HEK293 (cell line): ENCODE results near the gene ACADVL.
A peak's percentile ranks its signal among the peaks of the same experiment; 100 is the strongest.

Experiments used
- BCL11A ChIP-seq: fragments of 450-650 bp; formaldehyde crosslinking; IDR thresholded peaks from 2 replicates; pipeline ENCODE4 v1.5.1; 2016; ENCODE audit warnings: low read depth, missing biosample characterization, missing genetic modification characterization
- BCL11B ChIP-seq: fragments of 450-650 bp; formaldehyde crosslinking; IDR thresholded peaks from 2 replicates; pipeline ENCODE4 v1.5.1; 2016; ENCODE audit warnings: low read depth, missing biosample characterization, missing genetic modification characterization
- HOXC10 ChIP-seq: sonication (generic); formaldehyde crosslinking; IDR thresholded peaks from 2 replicates; pipeline ENCODE4 v1.8.1; 2023; ENCODE audit warnings: mild to moderate bottlenecking, missing genetic modification reagents
- KLF10 ChIP-seq: fragments of 450-650 bp; IDR thresholded peaks from 2 replicates; pipeline ENCODE4 v1.5.1; 2018; ENCODE audit warnings: missing biosample characterization, mild to moderate bottlenecking, missing genetic modification characterization
- KLF7 ChIP-seq: fragments of 450-650 bp; formaldehyde crosslinking; IDR thresholded peaks from 2 replicates; pipeline ENCODE4 v1.5.1; 2016; ENCODE audit warnings: missing biosample characterization, missing genetic modification characterization, borderline replicate concordance
- MYNN ChIP-seq: fragments of 450-650 bp; formaldehyde crosslinking; IDR thresholded peaks from 2 replicates; pipeline ENCODE4 v1.5.1; 2016; ENCODE audit warnings: missing biosample characterization, missing genetic modification characterization, borderline replicate concordance
- OVOL3 ChIP-seq: fragments of 450-650 bp; formaldehyde crosslinking; IDR thresholded peaks from 2 replicates; pipeline ENCODE4 v1.5.1; 2016; ENCODE audit warnings: missing biosample characterization, missing genetic modification characterization
- SCRT2 ChIP-seq: fragments of 450-650 bp; formaldehyde crosslinking; IDR thresholded peaks from 2 replicates; pipeline ENCODE4 v1.5.1; 2016; ENCODE audit warnings: missing biosample characterization, missing genetic modification characterization
- YY2 ChIP-seq: fragments of 450-650 bp; formaldehyde crosslinking; IDR thresholded peaks from 2 replicates; pipeline ENCODE4 v1.5.1; 2016; ENCODE audit warnings: missing biosample characterization, missing genetic modification characterization
- ZBTB48 ChIP-seq: fragments of 450-650 bp; formaldehyde crosslinking; IDR thresholded peaks from 2 replicates; pipeline ENCODE4 v1.5.1; 2016; ENCODE audit warnings: missing biosample characterization, missing genetic modification characterization
- ZNF157 ChIP-seq: fragments of 450-650 bp; formaldehyde crosslinking; IDR thresholded peaks from 2 replicates; pipeline ENCODE4 v1.5.1; 2016; ENCODE audit warnings: missing biosample characterization, missing genetic modification characterization
- ZNF19 ChIP-seq: fragments of 450-650 bp; formaldehyde crosslinking; IDR thresholded peaks from 2 replicates; pipeline ENCODE4; 2016; ENCODE audit warnings: missing biosample characterization, missing genetic modification characterization, low read depth
- ZNF433 ChIP-seq: fragments of 450-650 bp; formaldehyde crosslinking; IDR thresholded peaks from 2 replicates; pipeline ENCODE4 v1.5.1; 2016; ENCODE audit warnings: missing biosample characterization, missing genetic modification characterization, low read depth
- ZNF521 ChIP-seq: fragments of 450-650 bp; formaldehyde crosslinking; IDR thresholded peaks from 2 replicates; pipeline ENCODE4 v1.5.1; 2017; ENCODE audit warnings: missing biosample characterization, mild to moderate bottlenecking, missing genetic modification characterization
- ZNF544 ChIP-seq: fragments of 450-650 bp; formaldehyde crosslinking; IDR thresholded peaks from 2 replicates; pipeline ENCODE4 v1.5.0; 2017; ENCODE audit warnings: missing biosample characterization, missing genetic modification characterization
- ZNF621 ChIP-seq: fragments of 450-650 bp; formaldehyde crosslinking; IDR thresholded peaks from 2 replicates; pipeline ENCODE4 v1.5.1; 2017; ENCODE audit warnings: missing biosample characterization, missing genetic modification characterization
- ZNF624 ChIP-seq: fragments of 450-650 bp; formaldehyde crosslinking; IDR thresholded peaks from 2 replicates; pipeline ENCODE4 v1.5.1; 2017; ENCODE audit warnings: missing biosample characterization, missing genetic modification characterization
- ZNF658 ChIP-seq: fragments of 450-650 bp; formaldehyde crosslinking; IDR thresholded peaks from 2 replicates; pipeline ENCODE4; 2016; ENCODE audit warnings: missing biosample characterization, missing genetic modification characterization
- ZNF791 ChIP-seq: fragments of 450-650 bp; formaldehyde crosslinking; IDR thresholded peaks from 2 replicates; pipeline ENCODE4 v1.5.1; 2016; ENCODE audit warnings: missing biosample characterization, missing genetic modification characterization
- ZNF830 ChIP-seq: fragments of 450-650 bp; IDR thresholded peaks from 2 replicates; pipeline ENCODE4 v1.5.0; 2018; ENCODE audit warnings: missing biosample characterization, missing genetic modification characterization, low read depth, mild to moderate bottlenecking, moderate library complexity
- ZSCAN16 ChIP-seq: fragments of 450-650 bp; formaldehyde crosslinking; IDR thresholded peaks from 2 replicates; pipeline ENCODE4 v1.5.1; 2016; ENCODE audit warnings: missing biosample characterization, missing genetic modification characterization
- TF ChIP-seq, protein P1 (sequence below): fragments of 450-650 bp; formaldehyde crosslinking; IDR thresholded peaks from 2 replicates; pipeline ENCODE4 v1.5.1; 2016; ENCODE audit warnings: missing biosample characterization, missing genetic modification characterization, borderline replicate concordance
- TF ChIP-seq, protein P2 (sequence below): fragments of 450-650 bp; formaldehyde crosslinking; IDR thresholded peaks from 2 replicates; pipeline ENCODE4 v1.5.1; 2016; ENCODE audit warnings: missing biosample characterization, missing genetic modification characterization
- TF ChIP-seq, protein P3 (sequence below): fragments of 450-650 bp; formaldehyde crosslinking; IDR thresholded peaks from 2 replicates; pipeline ENCODE4 v1.5.1; 2016; ENCODE audit warnings: missing biosample characterization, missing genetic modification characterization, low read depth
- TF ChIP-seq, protein P4 (sequence below): fragments of 450-650 bp; formaldehyde crosslinking; IDR thresholded peaks from 2 replicates; pipeline ENCODE4 v1.5.1; 2016; ENCODE audit warnings: missing biosample characterization, missing genetic modification characterization, borderline replicate concordance
- TF ChIP-seq, protein P5 (sequence below): fragments of 450-650 bp; formaldehyde crosslinking; IDR thresholded peaks from 2 replicates; pipeline ENCODE4 v1.5.1; 2016; ENCODE audit warnings: missing biosample characterization, missing genetic modification characterization

The ACADVL gene

DNA sequence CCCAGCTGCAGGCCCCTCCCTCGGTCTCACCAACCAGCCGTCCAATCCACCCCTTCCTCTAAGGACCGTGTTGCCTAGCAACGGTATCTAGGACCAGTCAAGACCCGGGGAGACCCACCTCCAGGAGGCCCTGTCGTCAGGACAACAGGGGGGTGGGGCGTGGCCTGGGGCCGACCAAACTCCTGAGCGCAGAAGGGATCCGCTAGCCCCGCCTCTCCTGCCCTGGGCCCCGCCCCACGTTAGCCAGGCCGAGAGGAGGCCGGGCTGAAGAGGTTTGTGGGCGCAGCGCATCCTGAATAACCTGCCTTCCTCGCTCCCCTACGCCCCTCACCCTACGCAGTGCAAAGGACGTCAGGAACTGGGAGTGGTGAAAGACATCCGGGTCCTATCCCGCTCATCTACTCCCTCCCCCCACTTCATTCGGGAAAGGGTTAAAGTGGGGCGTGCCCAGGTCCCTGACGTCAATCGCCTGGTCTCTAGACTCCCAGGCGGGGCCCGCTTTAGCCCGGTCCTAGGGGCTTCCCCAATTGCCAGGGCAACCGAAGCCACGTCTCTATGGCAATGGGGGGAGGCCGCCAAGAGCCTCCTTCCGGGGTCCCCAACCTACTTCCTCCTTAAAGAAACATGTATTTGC lies 14.8 kb upstream of the ACADVL start (continued):
- no peak for TF ChIP-seq ZNF791 (tag by site-specific recombination)
- TF ChIP-seq ZNF157 (tag by site-specific recombination), result no peak
- TF ChIP-seq ZNF624 (tag by site-specific recombination), result no peak
- TF ChIP-seq ZSCAN16 (tag by site-specific recombination), result no peak
- TF ChIP-seq, protein P1, sequence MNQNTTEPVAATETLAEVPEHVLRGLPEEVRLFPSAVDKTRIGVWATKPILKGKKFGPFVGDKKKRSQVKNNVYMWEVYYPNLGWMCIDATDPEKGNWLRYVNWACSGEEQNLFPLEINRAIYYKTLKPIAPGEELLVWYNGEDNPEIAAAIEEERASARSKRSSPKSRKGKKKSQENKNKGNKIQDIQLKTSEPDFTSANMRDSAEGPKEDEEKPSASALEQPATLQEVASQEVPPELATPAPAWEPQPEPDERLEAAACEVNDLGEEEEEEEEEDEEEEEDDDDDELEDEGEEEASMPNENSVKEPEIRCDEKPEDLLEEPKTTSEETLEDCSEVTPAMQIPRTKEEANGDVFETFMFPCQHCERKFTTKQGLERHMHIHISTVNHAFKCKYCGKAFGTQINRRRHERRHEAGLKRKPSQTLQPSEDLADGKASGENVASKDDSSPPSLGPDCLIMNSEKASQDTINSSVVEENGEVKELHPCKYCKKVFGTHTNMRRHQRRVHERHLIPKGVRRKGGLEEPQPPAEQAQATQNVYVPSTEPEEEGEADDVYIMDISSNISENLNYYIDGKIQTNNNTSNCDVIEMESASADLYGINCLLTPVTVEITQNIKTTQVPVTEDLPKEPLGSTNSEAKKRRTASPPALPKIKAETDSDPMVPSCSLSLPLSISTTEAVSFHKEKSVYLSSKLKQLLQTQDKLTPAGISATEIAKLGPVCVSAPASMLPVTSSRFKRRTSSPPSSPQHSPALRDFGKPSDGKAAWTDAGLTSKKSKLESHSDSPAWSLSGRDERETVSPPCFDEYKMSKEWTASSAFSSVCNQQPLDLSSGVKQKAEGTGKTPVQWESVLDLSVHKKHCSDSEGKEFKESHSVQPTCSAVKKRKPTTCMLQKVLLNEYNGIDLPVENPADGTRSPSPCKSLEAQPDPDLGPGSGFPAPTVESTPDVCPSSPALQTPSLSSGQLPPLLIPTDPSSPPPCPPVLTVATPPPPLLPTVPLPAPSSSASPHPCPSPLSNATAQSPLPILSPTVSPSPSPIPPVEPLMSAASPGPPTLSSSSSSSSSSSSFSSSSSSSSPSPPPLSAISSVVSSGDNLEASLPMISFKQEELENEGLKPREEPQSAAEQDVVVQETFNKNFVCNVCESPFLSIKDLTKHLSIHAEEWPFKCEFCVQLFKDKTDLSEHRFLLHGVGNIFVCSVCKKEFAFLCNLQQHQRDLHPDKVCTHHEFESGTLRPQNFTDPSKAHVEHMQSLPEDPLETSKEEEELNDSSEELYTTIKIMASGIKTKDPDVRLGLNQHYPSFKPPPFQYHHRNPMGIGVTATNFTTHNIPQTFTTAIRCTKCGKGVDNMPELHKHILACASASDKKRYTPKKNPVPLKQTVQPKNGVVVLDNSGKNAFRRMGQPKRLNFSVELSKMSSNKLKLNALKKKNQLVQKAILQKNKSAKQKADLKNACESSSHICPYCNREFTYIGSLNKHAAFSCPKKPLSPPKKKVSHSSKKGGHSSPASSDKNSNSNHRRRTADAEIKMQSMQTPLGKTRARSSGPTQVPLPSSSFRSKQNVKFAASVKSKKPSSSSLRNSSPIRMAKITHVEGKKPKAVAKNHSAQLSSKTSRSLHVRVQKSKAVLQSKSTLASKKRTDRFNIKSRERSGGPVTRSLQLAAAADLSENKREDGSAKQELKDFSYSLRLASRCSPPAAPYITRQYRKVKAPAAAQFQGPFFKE (tag by site-specific recombination), result no peak
- TF ChIP-seq ZNF433 (tag by site-specific recombination), result no peak
- TF ChIP-seq BCL11A, result no peak
- TF ChIP-seq, protein P2, sequence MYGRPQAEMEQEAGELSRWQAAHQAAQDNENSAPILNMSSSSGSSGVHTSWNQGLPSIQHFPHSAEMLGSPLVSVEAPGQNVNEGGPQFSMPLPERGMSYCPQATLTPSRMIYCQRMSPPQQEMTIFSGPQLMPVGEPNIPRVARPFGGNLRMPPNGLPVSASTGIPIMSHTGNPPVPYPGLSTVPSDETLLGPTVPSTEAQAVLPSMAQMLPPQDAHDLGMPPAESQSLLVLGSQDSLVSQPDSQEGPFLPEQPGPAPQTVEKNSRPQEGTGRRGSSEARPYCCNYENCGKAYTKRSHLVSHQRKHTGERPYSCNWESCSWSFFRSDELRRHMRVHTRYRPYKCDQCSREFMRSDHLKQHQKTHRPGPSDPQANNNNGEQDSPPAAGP, result peak; percentile 77
- TF ChIP-seq KLF10 (tag by site-specific recombination), result peak; percentile 64; the same call in 1 of the 2 replicates
- TF ChIP-seq HOXC10 (CRISPR knock-in tag), result no peak
- peak; percentile 84 for TF ChIP-seq MYNN (tag by site-specific recombination)
- no peak for TF ChIP-seq ZNF19 (tag by site-specific recombination)
- no peak for TF ChIP-seq YY2
- TF ChIP-seq ZNF621, result no peak
- TF ChIP-seq ZNF658 (tag by site-specific recombination), result no peak
- TF ChIP-seq SCRT2 (tag by site-specific recombination), result no peak
- TF ChIP-seq, protein P3, sequence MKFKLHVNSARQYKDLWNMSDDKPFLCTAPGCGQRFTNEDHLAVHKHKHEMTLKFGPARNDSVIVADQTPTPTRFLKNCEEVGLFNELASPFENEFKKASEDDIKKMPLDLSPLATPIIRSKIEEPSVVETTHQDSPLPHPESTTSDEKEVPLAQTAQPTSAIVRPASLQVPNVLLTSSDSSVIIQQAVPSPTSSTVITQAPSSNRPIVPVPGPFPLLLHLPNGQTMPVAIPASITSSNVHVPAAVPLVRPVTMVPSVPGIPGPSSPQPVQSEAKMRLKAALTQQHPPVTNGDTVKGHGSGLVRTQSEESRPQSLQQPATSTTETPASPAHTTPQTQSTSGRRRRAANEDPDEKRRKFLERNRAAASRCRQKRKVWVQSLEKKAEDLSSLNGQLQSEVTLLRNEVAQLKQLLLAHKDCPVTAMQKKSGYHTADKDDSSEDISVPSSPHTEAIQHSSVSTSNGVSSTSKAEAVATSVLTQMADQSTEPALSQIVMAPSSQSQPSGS (tag by site-specific recombination), result peak; percentile 55
- no peak for TF ChIP-seq ZNF521 (tag by site-specific recombination)
- TF ChIP-seq, protein P4, sequence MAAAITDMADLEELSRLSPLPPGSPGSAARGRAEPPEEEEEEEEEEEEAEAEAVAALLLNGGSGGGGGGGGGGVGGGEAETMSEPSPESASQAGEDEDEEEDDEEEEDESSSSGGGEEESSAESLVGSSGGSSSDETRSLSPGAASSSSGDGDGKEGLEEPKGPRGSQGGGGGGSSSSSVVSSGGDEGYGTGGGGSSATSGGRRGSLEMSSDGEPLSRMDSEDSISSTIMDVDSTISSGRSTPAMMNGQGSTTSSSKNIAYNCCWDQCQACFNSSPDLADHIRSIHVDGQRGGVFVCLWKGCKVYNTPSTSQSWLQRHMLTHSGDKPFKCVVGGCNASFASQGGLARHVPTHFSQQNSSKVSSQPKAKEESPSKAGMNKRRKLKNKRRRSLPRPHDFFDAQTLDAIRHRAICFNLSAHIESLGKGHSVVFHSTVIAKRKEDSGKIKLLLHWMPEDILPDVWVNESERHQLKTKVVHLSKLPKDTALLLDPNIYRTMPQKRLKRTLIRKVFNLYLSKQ (tag by site-specific recombination), result no peak
- no peak for TF ChIP-seq OVOL3 (tag by site-specific recombination)
- TF ChIP-seq ZNF830, result no peak
- TF ChIP-seq KLF7 (tag by site-specific recombination), result no peak
- no peak for TF ChIP-seq BCL11B (tag by site-specific recombination)
- no peak for TF ChIP-seq ZBTB48 (tag by site-specific recombination)
- TF ChIP-seq ZNF544 (tag by site-specific recombination), result no peak
- TF ChIP-seq, protein P5, sequence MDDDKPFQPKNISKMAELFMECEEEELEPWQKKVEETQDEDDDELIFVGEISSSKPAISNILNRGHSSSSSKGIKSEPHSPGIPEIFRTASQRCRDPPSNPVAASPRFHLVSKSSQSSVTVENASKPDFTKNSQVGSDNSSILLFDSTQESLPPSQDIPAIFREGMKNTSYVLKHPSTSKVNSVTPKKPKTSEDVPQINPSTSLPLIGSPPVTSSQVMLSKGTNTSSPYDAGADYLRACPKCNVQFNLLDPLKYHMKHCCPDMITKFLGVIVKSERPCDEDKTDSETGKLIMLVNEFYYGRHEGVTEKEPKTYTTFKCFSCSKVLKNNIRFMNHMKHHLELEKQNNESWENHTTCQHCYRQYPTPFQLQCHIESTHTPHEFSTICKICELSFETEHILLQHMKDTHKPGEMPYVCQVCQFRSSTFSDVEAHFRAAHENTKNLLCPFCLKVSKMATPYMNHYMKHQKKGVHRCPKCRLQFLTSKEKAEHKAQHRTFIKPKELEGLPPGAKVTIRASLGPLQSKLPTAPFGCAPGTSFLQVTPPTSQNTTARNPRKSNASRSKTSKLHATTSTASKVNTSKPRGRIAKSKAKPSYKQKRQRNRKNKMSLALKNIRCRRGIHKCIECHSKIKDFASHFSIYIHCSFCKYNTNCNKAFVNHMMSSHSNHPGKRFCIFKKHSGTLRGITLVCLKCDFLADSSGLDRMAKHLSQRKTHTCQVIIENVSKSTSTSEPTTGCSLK (tag by site-specific recombination), result no peak
